Measurements from ENCODE around the gene PRRT2.
"Not testable (repeated sequence)": the region's sequence is repeated elsewhere in the genome, so short reads cannot be mapped to it uniquely, and the experiment has no call there.

PRRT2 gene

DNA sequence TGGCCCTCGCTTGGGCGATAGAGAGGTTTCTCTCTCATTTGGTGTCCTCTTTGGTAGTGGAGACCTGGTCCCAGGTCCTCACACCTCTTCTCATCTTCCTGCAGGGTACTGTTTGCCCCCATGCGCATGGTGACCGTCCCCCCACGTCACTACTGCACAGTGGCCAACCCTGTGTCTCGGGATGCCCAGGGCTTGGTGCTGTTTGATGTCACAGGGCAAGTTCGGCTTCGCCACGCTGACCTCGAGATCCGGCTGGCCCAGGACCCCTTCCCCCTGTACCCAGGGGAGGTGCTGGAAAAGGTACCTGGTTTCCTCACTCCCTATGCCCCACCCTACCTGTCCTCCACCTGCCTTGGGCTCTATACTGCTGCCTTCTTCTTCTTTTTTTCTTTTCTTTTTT, 18.8 kb downstream of the PRRT2 start:
- H3F3A ChIP-seq (ENCODE audit: low read depth) = no peaks in the 10 kb centered on the region
- H3K36me3 ChIP-seq (ENCODE audit: insufficient read depth, low read length) = no peaks in the 10 kb centered on the region
- no peak overlapping the region for H3K4me3 ChIP-seq (ENCODE audit: low read length, poor library complexity, severe bottlenecking)
- TF ChIP-seq EZH2phosphoT487 (IDR thresholded peaks at IDR 0.05; ENCODE audit: borderline replicate concordance) (no peak), CTCF (conservative IDR thresholded peaks at IDR 0.05; ENCODE audit: low read length) (no peak)
- no peaks in the 10 kb centered on the region for H3K79me2 ChIP-seq (ENCODE audit: insufficient read depth, low read length)
- no peaks in the 10 kb centered on the region for H3K9me2 ChIP-seq (replicated peaks; ENCODE audit: low read depth, low read length)
- no peaks in the 10 kb centered on the region for H3K9me3 ChIP-seq (ENCODE audit: insufficient read depth, low read depth, low read length)
- H2AFZ ChIP-seq (ENCODE audit: low read length) = no peak overlapping the region
- H4K20me1 ChIP-seq (ENCODE audit: insufficient read depth, low read length, poor library complexity, severe bottlenecking) = no peaks in the 10 kb centered on the region
- H3K27me3 ChIP-seq (ENCODE audit: insufficient read depth, low read length, poor library complexity, severe bottlenecking) = no peaks in the 10 kb centered on the region
- H3K4me2 ChIP-seq (ENCODE audit: low read depth, low read length, poor library complexity, severe bottlenecking) = no peak overlapping the region
- no peak overlapping the region for H3K9ac ChIP-seq (ENCODE audit: low read depth, low read length, poor library complexity, severe bottlenecking)
- no peaks in the 10 kb centered on the region for H3K4me1 ChIP-seq (ENCODE audit: insufficient read depth, low read length, poor library complexity, severe bottlenecking)

GRCh38 chr16:29831490-29831889, 19.5 kb downstream of the PRRT2 start:
- Histone ChIP-seq H3K9me3 (ENCODE audit: insufficient read depth, low read depth, low read length) (no peaks in the 10 kb centered on the region), H2AFZ (ENCODE audit: low read length) (no peak overlapping the region), H3K9me2 (replicated peaks; ENCODE audit: low read depth, low read length) (no peaks in the 10 kb centered on the region), H4K20me1 (ENCODE audit: insufficient read depth, low read length, poor library complexity, severe bottlenecking) (no peaks in the 10 kb centered on the region), H3K4me1 (ENCODE audit: insufficient read depth, low read length, poor library complexity, severe bottlenecking) (no peaks in the 10 kb centered on the region), H3K9ac (ENCODE audit: low read depth, low read length, poor library complexity, severe bottlenecking) (no peak overlapping the region), H3K27me3 (ENCODE audit: insufficient read depth, low read length, poor library complexity, severe bottlenecking) (no peaks in the 10 kb centered on the region), H3F3A (ENCODE audit: low read depth) (no peaks in the 10 kb centered on the region), H3K79me2 (ENCODE audit: insufficient read depth, low read length) (no peaks in the 10 kb centered on the region), H3K4me2 (ENCODE audit: low read depth, low read length, poor library complexity, severe bottlenecking) (no peak overlapping the region), H3K36me3 (ENCODE audit: insufficient read depth, low read length) (no peaks in the 10 kb centered on the region), H3K4me3 (ENCODE audit: low read length, poor library complexity, severe bottlenecking) (no peak overlapping the region)
- TF ChIP-seq CTCF (conservative IDR thresholded peaks at IDR 0.05; ENCODE audit: low read length) (no peak), EZH2phosphoT487 (IDR thresholded peaks at IDR 0.05; ENCODE audit: borderline replicate concordance) (no peak)

DNA sequence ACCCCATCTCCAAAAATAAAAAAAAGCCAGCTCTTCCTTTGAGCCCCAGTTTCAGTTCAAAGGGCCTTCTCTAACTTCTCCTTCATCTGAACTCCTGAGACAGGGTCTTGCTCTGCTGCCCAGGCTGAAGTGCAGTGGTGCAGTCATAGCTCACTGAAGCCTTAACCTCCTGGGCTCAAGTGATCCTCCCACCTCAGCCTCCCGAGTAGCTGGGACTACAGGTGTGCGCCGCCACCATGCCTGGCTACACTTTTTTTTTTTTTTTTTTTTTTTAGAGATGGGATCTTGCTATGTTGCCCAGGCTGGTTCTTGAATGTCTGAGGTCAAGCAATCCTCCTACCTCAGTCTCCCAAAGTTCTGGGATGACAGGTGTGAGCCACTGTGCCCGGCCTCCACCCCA, 21.2 kb downstream of the PRRT2 start:
- not testable (repeated sequence) for H3K9me3 ChIP-seq (ENCODE audit: insufficient read depth, low read depth, low read length); H2AFZ ChIP-seq (ENCODE audit: low read length); H3K4me2 ChIP-seq (ENCODE audit: low read depth, low read length, poor library complexity, severe bottlenecking); H3K79me2 ChIP-seq (ENCODE audit: insufficient read depth, low read length); H4K20me1 ChIP-seq (ENCODE audit: insufficient read depth, low read length, poor library complexity, severe bottlenecking); H3K4me3 ChIP-seq (ENCODE audit: low read length, poor library complexity, severe bottlenecking); H3K27me3 ChIP-seq (ENCODE audit: insufficient read depth, low read length, poor library complexity, severe bottlenecking); H3F3A ChIP-seq (ENCODE audit: low read depth); H3K9ac ChIP-seq (ENCODE audit: low read depth, low read length, poor library complexity, severe bottlenecking); H3K36me3 ChIP-seq (ENCODE audit: insufficient read depth, low read length); H3K4me1 ChIP-seq (ENCODE audit: insufficient read depth, low read length, poor library complexity, severe bottlenecking); H3K9me2 ChIP-seq (replicated peaks; ENCODE audit: low read depth, low read length)

DNA sequence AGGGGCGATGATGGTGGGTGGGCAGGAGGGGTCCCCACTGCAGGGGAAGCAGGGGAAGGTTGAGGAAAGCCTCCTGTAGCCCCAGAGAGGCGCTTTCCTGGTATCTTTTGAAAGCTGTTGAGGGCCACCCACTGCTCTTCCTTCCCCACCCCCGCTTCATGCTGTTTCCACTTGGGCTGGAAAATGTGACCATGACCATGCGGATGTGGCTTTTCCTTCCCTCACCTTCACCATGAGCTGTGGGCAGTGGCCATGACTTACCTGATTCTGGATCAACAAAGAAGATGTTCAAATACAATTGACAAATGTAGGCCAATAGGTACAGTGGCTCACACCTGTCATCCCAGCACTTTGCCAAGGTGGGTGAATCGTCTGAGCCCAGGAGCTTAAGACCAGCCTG, 22.1 kb downstream of the PRRT2 start:
- Histone ChIP-seq H3K36me3 (ENCODE audit: insufficient read depth, low read length) (no peaks in the 10 kb centered on the region), H3K9me2 (replicated peaks; ENCODE audit: low read depth, low read length) (no peaks in the 10 kb centered on the region), H3K4me3 (ENCODE audit: low read length, poor library complexity, severe bottlenecking) (no peak overlapping the region), H3K27me3 (ENCODE audit: insufficient read depth, low read length, poor library complexity, severe bottlenecking) (no peaks in the 10 kb centered on the region), H3K9me3 (ENCODE audit: insufficient read depth, low read depth, low read length) (no peaks in the 10 kb centered on the region), H3F3A (ENCODE audit: low read depth) (no peaks in the 10 kb centered on the region), H3K79me2 (ENCODE audit: insufficient read depth, low read length) (no peaks in the 10 kb centered on the region), H2AFZ (ENCODE audit: low read length) (no peak overlapping the region), H3K9ac (ENCODE audit: low read depth, low read length, poor library complexity, severe bottlenecking) (no peak overlapping the region), H4K20me1 (ENCODE audit: insufficient read depth, low read length, poor library complexity, severe bottlenecking) (no peaks in the 10 kb centered on the region), H3K4me1 (ENCODE audit: insufficient read depth, low read length, poor library complexity, severe bottlenecking) (no peaks in the 10 kb centered on the region), H3K4me2 (ENCODE audit: low read depth, low read length, poor library complexity, severe bottlenecking) (no peak overlapping the region)
- TF ChIP-seq CTCF (conservative IDR thresholded peaks at IDR 0.05; ENCODE audit: low read length) (no peak), EZH2phosphoT487 (IDR thresholded peaks at IDR 0.05; ENCODE audit: borderline replicate concordance) (no peak)
